Loucy (cell line): ENCODE results near the gene USP4.

ENCODE experiments used
- H2AFZ ChIP-seq: fragments of 200-600 bp; sonication (generic); 2 replicates; pipeline ENCODE4 v1.6.0; 2016; ENCODE audit warnings: antibody characterized with exemption, mild to moderate bottlenecking, low read length, moderate library complexity
- H3F3A ChIP-seq: fragments of 200-600 bp; 2 replicates; pipeline ENCODE4 v1.6.0; 2016; ENCODE audit warnings: antibody characterized with exemption, low read depth, mild to moderate bottlenecking
- H3K27me3 ChIP-seq: fragments of 200-600 bp; sonication (generic); 2 replicates; pipeline ENCODE4 v1.6.1; 2014; ENCODE audit warnings: low read length, mild to moderate bottlenecking; ENCODE audit not compliant: insufficient read depth, poor library complexity, severe bottlenecking
- H3K36me3 ChIP-seq: fragments of 200-600 bp; sonication (generic); 2 replicates; pipeline ENCODE4 v1.6.1; 2016; ENCODE audit warnings: low read length; ENCODE audit not compliant: insufficient read depth
- H3K4me1 ChIP-seq: fragments of 200-600 bp; sonication (generic); 2 replicates; pipeline ENCODE4 v1.5.1; 2014; ENCODE audit warnings: low read length, mild to moderate bottlenecking; ENCODE audit not compliant: insufficient read depth, poor library complexity, severe bottlenecking
- H3K4me2 ChIP-seq: fragments of 200-600 bp; sonication (generic); 2 replicates; pipeline ENCODE4 v1.6.0; 2014; ENCODE audit warnings: antibody characterized with exemption, low read length, low read depth, mild to moderate bottlenecking; ENCODE audit not compliant: poor library complexity, severe bottlenecking
- H3K4me3 ChIP-seq: fragments of 200-600 bp; sonication (generic); 2 replicates; pipeline ENCODE4 v1.5.1; 2014; ENCODE audit warnings: low read length, mild to moderate bottlenecking, mixed read lengths; ENCODE audit not compliant: poor library complexity, severe bottlenecking
- H3K79me2 ChIP-seq: fragments of 200-600 bp; sonication (generic); 2 replicates; pipeline ENCODE4 v1.6.1; 2014; ENCODE audit warnings: low read length; ENCODE audit not compliant: insufficient read depth
- H3K9ac ChIP-seq: fragments of 200-600 bp; sonication (generic); 2 replicates; pipeline ENCODE4 v1.6.0; 2014; ENCODE audit warnings: mild to moderate bottlenecking, low read depth, low read length, moderate library complexity; ENCODE audit not compliant: poor library complexity, severe bottlenecking
- H3K9me2 ChIP-seq: fragments of 200-600 bp; sonication (generic); replicated peaks from 2 replicates; pipeline ENCODE4 v1.6.1; 2016; ENCODE audit warnings: low read depth, low read length, mixed read lengths
- H3K9me3 ChIP-seq: fragments of 200-600 bp; sonication (generic); 2 replicates; pipeline ENCODE4 v1.6.1; 2014; ENCODE audit warnings: mild to moderate bottlenecking, antibody characterized with exemption, low read length, low read depth; ENCODE audit not compliant: insufficient read depth
- H4K20me1 ChIP-seq: fragments of 200-600 bp; sonication (generic); 2 replicates; pipeline ENCODE4 v1.6.0; 2014; ENCODE audit warnings: antibody characterized with exemption, low read length, mild to moderate bottlenecking; ENCODE audit not compliant: insufficient read depth, poor library complexity, severe bottlenecking
- CTCF ChIP-seq: fragments of 200-600 bp; sonication (generic); conservative IDR thresholded peaks from 2 replicates; pipeline ENCODE4 v1.5.1; 2014; ENCODE audit warnings: mild to moderate bottlenecking, antibody characterized with exemption, low read length
- EZH2phosphoT487 ChIP-seq: fragments of 200-600 bp; IDR thresholded peaks from 2 replicates; pipeline ENCODE4 v1.6.1; 2018; ENCODE audit warnings: antibody characterized with exemption, mild to moderate bottlenecking, moderate library complexity, borderline replicate concordance

The USP4 gene

GRCh38 chr3:49255112-49255511, 84.7 kb downstream of the USP4 start:
- Histone ChIP-seq H3K36me3 (no peaks in the 10 kb centered on the region), H3K9ac (no peak overlapping the region), H4K20me1 (no peaks in the 10 kb centered on the region), H2AFZ (no peak overlapping the region), H3K9me3 (no peaks in the 10 kb centered on the region), H3K79me2 (no peaks in the 10 kb centered on the region), H3K4me2 (no peak overlapping the region), H3K9me2 (no peaks in the 10 kb centered on the region), H3K27me3 (no peaks in the 10 kb centered on the region), H3K4me1 (no peaks in the 10 kb centered on the region), H3K4me3 (no peak overlapping the region), H3F3A (no peaks in the 10 kb centered on the region)
- TF ChIP-seq EZH2phosphoT487 (no peak), CTCF (no peak)

- Histone ChIP-seq H3F3A (no peaks in the 10 kb centered on the region), H3K79me2 (no peaks in the 10 kb centered on the region), H3K4me2 (no peak overlapping the region), H3K36me3 (no peaks in the 10 kb centered on the region), H4K20me1 (no peaks in the 10 kb centered on the region), H3K4me1 (no peaks in the 10 kb centered on the region), H2AFZ (no peak overlapping the region), H3K9me3 (no peaks in the 10 kb centered on the region), H3K4me3 (no peak overlapping the region), H3K27me3 (no peaks in the 10 kb centered on the region), H3K9ac (no peak overlapping the region), H3K9me2 (no peaks in the 10 kb centered on the region)
- no peak for TF ChIP-seq EZH2phosphoT487
- no peak for TF ChIP-seq CTCF
These were observed 86.3 kb downstream of the USP4 start for GRCh38 chr3:49253512-49253911.

- no peaks in the 10 kb centered on the region for H3K36me3 ChIP-seq
- no peak overlapping the region for H3K4me2 ChIP-seq
- no peak overlapping the region for H3K4me3 ChIP-seq
- H3K9me2 ChIP-seq, result no peaks in the 10 kb centered on the region
- H3F3A ChIP-seq, result no peaks in the 10 kb centered on the region
- H2AFZ ChIP-seq, result no peak overlapping the region
- no peaks in the 10 kb centered on the region for H3K9me3 ChIP-seq
- no peaks in the 10 kb centered on the region for H3K79me2 ChIP-seq
- H3K4me1 ChIP-seq, result no peaks in the 10 kb centered on the region
- H4K20me1 ChIP-seq, result no peaks in the 10 kb centered on the region
- no peak overlapping the region for H3K9ac ChIP-seq
- H3K27me3 ChIP-seq, result no peaks in the 10 kb centered on the region
- TF ChIP-seq CTCF, result no peak
- TF ChIP-seq EZH2phosphoT487, result no peak
These were observed 91.0 kb downstream of the USP4 start for GRCh38 chr3:49248840-49249227.
